Activated T-cell treated with anti-CD3 and anti-CD28 coated beads, Interleukin-2, amount 50 U/mL, for 48 hours (primary cell): ENCODE results near the gene PAN3.

Experiments
- DNase-seq, 2 experiments: peaks; one replicate each; pipeline ENCODE4 v3.0.0-alpha.2; 2020

PAN3 gene

GRCh38 chr13:28314879-28315278, 176.5 kb downstream of the PAN3 start:
- DNase-seq: no peak

GRCh38 chr13:28316129-28316528, 177.8 kb downstream of the PAN3 start:
- no peak for DNase-seq

- no peak for DNase-seq
These were observed 178.5 kb downstream of the PAN3 start for GRCh38 chr13:28316836-28317235.

GRCh38 chr13:28318496-28318895, 180.2 kb downstream of the PAN3 start:
- no peak for DNase-seq

- no peak for DNase-seq
These were observed 181.2 kb downstream of the PAN3 start for GRCh38 chr13:28319528-28319927.

- DNase-seq: no peak
These were observed 181.9 kb downstream of the PAN3 start for GRCh38 chr13:28320209-28320608.

- DNase-seq: no peak
These were observed 182.7 kb downstream of the PAN3 start for GRCh38 chr13:28320884-28321574.

- DNase-seq: no peak
These were observed 183.4 kb downstream of the PAN3 start for GRCh38 chr13:28321756-28322155.

- DNase-seq: no peak
These were observed 184.0 kb downstream of the PAN3 start for GRCh38 chr13:28322256-28322905.

- peak; percentile 65 to 69 for DNase-seq
These were observed 185.9 kb downstream of the PAN3 start for GRCh38 chr13:28324181-28324789.

GRCh38 chr13:28325022-28325421, 186.7 kb downstream of the PAN3 start:
- DNase-seq: no peak

GRCh38 chr13:28326056-28326455, 187.7 kb downstream of the PAN3 start:
- no peak for DNase-seq

- DNase-seq: no peak
These were observed 189.3 kb downstream of the PAN3 start for GRCh38 chr13:28327373-28328270.

- DNase-seq: no peak
These were observed 189.9 kb downstream of the PAN3 start for GRCh38 chr13:28328271-28328607.

- no peak for DNase-seq
These were observed 191.2 kb downstream of the PAN3 start for GRCh38 chr13:28329395-28330158.

GRCh38 chr13:28333204-28333881, 195.0 kb downstream of the PAN3 start:
- DNase-seq: no peak

GRCh38 chr13:28336193-28336657, 197.9 kb downstream of the PAN3 start:
- no peak for DNase-seq

- DNase-seq: no peak
These were observed 199.0 kb downstream of the PAN3 start for GRCh38 chr13:28337166-28338005.

GRCh38 chr13:28338006-28338574, 199.7 kb downstream of the PAN3 start:
- no peak for DNase-seq

GRCh38 chr13:28338742-28339141, 200.4 kb downstream of the PAN3 start:
- DNase-seq: no peak

GRCh38 chr13:28339419-28339818, 201.1 kb downstream of the PAN3 start:
- DNase-seq: no peak
